ENCODE measurements around the gene OR51E2.

Gene OR51E2

GRCh38 chr11:4658629-4659445, 38.8 kb downstream of the OR51E2 start:
- Histone ChIP-seq H3K27ac (no peak overlapping the region), H3K4me2 (no peak overlapping the region), H2AFZ (ENCODE audit: low read depth) (no peak overlapping the region), H3K4me1 (ENCODE audit: low read depth, poor library complexity, severe bottlenecking) (no peaks in the 10 kb centered on the region), H3K79me2 (ENCODE audit: insufficient read depth, low read depth) (no peaks in the 10 kb centered on the region), H3K4me3 (IDR thresholded peaks at IDR 0.05; ENCODE audit: insufficient read depth, low read depth, low read length) (no peak overlapping the region), H3K27me3 (ENCODE audit: insufficient read depth, low read depth) (no peaks in the 10 kb centered on the region), H4K20me1 (ENCODE audit: insufficient read depth) (no peaks in the 10 kb centered on the region), H3K36me3 (ENCODE audit: insufficient read depth) (no peaks in the 10 kb centered on the region), H3K9ac (no peak overlapping the region)
- TF ChIP-seq, protein P1, sequence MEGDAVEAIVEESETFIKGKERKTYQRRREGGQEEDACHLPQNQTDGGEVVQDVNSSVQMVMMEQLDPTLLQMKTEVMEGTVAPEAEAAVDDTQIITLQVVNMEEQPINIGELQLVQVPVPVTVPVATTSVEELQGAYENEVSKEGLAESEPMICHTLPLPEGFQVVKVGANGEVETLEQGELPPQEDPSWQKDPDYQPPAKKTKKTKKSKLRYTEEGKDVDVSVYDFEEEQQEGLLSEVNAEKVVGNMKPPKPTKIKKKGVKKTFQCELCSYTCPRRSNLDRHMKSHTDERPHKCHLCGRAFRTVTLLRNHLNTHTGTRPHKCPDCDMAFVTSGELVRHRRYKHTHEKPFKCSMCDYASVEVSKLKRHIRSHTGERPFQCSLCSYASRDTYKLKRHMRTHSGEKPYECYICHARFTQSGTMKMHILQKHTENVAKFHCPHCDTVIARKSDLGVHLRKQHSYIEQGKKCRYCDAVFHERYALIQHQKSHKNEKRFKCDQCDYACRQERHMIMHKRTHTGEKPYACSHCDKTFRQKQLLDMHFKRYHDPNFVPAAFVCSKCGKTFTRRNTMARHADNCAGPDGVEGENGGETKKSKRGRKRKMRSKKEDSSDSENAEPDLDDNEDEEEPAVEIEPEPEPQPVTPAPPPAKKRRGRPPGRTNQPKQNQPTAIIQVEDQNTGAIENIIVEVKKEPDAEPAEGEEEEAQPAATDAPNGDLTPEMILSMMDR (conservative IDR thresholded peaks at IDR 0.05; ENCODE audit: low read depth, low read length) = no peak

DNA sequence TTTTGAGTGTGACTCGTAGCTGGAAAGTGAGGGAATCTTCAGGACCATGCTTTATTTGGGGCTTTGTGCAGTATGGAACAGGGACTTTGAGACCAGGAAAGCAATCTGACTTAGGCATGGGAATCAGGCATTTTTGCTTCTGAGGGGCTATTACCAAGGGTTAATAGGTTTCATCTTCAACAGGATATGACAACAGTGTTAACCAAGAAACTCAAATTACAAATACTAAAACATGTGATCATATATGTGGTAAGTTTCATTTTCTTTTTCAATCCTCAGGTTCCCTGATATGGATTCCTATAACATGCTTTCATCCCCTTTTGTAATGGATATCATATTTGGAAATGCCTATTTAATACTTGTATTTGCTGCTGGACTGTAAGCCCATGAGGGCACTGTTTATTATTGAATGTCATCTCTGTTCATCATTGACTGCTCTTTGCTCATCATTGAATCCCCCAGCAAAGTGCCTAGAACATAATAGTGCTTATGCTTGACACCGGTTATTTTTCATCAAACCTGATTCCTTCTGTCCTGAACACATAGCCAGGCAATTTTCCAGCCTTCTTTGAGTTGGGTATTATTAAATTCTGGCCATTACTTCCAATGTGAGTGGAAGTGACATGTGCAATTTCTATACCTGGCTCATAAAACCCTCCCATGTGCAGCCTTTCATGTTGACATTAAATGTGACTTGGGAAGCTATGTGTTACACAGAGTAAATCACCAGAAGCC, 42.9 kb downstream of the OR51E2 start:
- H3K27me3 ChIP-seq (ENCODE audit: insufficient read depth, low read depth) = no peaks in the 10 kb centered on the region
- no peak overlapping the region for H2AFZ ChIP-seq (ENCODE audit: low read depth)
- TF ChIP-seq, protein P1 (conservative IDR thresholded peaks at IDR 0.05; ENCODE audit: low read depth, low read length) = no peak
- no peak overlapping the region for H3K9ac ChIP-seq
- H3K36me3 ChIP-seq (ENCODE audit: insufficient read depth) = no peaks in the 10 kb centered on the region
- no peak overlapping the region for H3K27ac ChIP-seq
- H4K20me1 ChIP-seq (ENCODE audit: insufficient read depth) = no peaks in the 10 kb centered on the region
- no peak overlapping the region for H3K4me2 ChIP-seq
- no peaks in the 10 kb centered on the region for H3K4me1 ChIP-seq (ENCODE audit: low read depth, poor library complexity, severe bottlenecking)
- no peak overlapping the region for H3K4me3 ChIP-seq (IDR thresholded peaks at IDR 0.05; ENCODE audit: insufficient read depth, low read depth, low read length)
- H3K79me2 ChIP-seq (ENCODE audit: insufficient read depth, low read depth) = no peaks in the 10 kb centered on the region

- H3K27ac ChIP-seq = no peak overlapping the region
- no peaks in the 10 kb centered on the region for H3K36me3 ChIP-seq (ENCODE audit: insufficient read depth)
- no peak overlapping the region for H3K4me3 ChIP-seq (IDR thresholded peaks at IDR 0.05; ENCODE audit: insufficient read depth, low read depth, low read length)
- H3K79me2 ChIP-seq (ENCODE audit: insufficient read depth, low read depth) = no peaks in the 10 kb centered on the region
- TF ChIP-seq, protein P1 (conservative IDR thresholded peaks at IDR 0.05; ENCODE audit: low read depth, low read length) = no peak
- no peak overlapping the region for H3K4me2 ChIP-seq
- H3K9ac ChIP-seq = no peak overlapping the region
- no peaks in the 10 kb centered on the region for H4K20me1 ChIP-seq (ENCODE audit: insufficient read depth)
- no peak overlapping the region for H2AFZ ChIP-seq (ENCODE audit: low read depth)
- no peaks in the 10 kb centered on the region for H3K4me1 ChIP-seq (ENCODE audit: low read depth, poor library complexity, severe bottlenecking)
- no peaks in the 10 kb centered on the region for H3K27me3 ChIP-seq (ENCODE audit: insufficient read depth, low read depth)
These were observed 49.9 kb downstream of the OR51E2 start for GRCh38 chr11:4647766-4648165.

DNA sequence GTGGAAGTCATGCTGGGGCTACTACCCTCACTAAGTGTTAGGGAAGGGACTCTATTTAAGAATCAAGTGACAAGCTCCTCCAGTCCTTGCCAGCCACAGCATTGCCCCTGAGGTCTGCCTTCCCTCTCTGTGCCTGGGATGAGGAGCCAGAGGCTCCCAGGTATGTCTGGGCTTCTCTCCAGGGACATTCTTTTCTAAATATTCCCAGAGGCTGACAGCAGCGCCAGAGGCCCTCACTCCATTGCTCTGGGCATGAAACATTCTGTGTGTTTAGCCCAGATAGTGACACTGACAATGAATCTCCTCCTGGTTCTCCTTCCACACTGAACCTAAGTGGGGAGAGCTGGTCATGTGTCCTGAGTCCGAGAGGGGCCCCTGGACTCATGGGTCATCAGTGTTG, 51.7 kb downstream of the OR51E2 start:
- no peak overlapping the region for H2AFZ ChIP-seq (ENCODE audit: low read depth)
- no peaks in the 10 kb centered on the region for H3K27me3 ChIP-seq (ENCODE audit: insufficient read depth, low read depth)
- H3K4me2 ChIP-seq = no peak overlapping the region
- no peak overlapping the region for H3K27ac ChIP-seq
- H3K79me2 ChIP-seq (ENCODE audit: insufficient read depth, low read depth) = no peaks in the 10 kb centered on the region
- TF ChIP-seq, protein P1 (conservative IDR thresholded peaks at IDR 0.05; ENCODE audit: low read depth, low read length) = no peak
- no peaks in the 10 kb centered on the region for H3K36me3 ChIP-seq (ENCODE audit: insufficient read depth)
- no peak overlapping the region for H3K9ac ChIP-seq
- no peaks in the 10 kb centered on the region for H3K4me1 ChIP-seq (ENCODE audit: low read depth, poor library complexity, severe bottlenecking)
- no peaks in the 10 kb centered on the region for H4K20me1 ChIP-seq (ENCODE audit: insufficient read depth)
- no peak overlapping the region for H3K4me3 ChIP-seq (IDR thresholded peaks at IDR 0.05; ENCODE audit: insufficient read depth, low read depth, low read length)
